ELR (cell line): Measurements from ENCODE around the gene FAM180A.

ENCODE experiments used
- DNase-seq: peaks from one replicate; pipeline ENCODE4 v3.0.0-alpha.2; 2015; ENCODE audit warnings: low read depth

Gene FAM180A

GRCh38 chr7:135683609-135684008 is 65.0 kb downstream of the FAM180A start:
- DNase-seq = no peak

DNA sequence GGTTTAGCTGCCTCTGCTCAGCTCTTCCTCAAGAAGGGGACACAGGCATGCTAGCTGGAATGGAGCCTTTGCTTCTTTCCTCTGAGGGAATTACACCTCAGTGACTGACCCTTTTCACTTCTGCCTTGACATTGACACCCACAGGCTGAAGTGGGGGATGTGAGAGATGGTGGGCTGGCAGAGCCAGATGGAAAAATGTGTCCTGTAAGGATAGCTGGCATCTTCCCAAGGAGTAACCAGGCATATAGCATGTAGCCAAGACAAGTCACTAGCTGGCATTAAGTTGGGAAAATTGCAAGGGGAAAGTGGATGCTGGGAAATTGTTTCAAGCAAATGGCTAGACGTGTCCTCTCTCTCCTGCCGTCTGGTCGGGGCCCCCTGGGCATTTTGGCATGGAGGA is 66.4 kb downstream of the FAM180A start:
- DNase-seq = no peak

DNA sequence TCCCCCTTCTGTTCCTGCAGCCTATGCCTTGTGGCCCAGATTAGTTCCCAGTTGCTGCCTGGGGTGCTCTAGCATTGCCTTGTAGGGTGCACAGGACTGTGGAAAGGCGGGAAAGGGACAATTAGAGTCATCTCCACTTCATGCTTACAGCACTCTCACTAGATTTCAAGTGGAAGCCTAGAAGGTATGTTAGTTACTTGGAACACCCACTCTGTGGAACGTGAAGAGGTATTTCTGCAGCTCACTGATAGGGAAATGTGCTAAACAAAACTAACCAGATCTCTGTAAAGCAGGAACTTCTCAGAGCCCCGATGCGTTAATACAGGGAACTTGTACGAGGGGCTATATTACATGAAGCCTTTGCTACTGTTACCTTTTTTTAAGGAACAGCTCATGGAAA is 66.9 kb downstream of the FAM180A start:
- no peak for DNase-seq
